NCI-H2107 treated with DMSO at 0.1 percent for 48 hours (cell line): ENCODE measurements around the gene DPH1.
"Not testable (repeated sequence)": the region's sequence is repeated elsewhere in the genome, so short reads cannot be mapped to it uniquely, and the experiment has no call there.

Source experiments
- DNase-seq: peaks from one replicate; lab custom pipeline; 2025; ENCODE audit not compliant: unreplicated experiment; lab: John Stamatoyannopoulos, UW

The DPH1 gene

DNA sequence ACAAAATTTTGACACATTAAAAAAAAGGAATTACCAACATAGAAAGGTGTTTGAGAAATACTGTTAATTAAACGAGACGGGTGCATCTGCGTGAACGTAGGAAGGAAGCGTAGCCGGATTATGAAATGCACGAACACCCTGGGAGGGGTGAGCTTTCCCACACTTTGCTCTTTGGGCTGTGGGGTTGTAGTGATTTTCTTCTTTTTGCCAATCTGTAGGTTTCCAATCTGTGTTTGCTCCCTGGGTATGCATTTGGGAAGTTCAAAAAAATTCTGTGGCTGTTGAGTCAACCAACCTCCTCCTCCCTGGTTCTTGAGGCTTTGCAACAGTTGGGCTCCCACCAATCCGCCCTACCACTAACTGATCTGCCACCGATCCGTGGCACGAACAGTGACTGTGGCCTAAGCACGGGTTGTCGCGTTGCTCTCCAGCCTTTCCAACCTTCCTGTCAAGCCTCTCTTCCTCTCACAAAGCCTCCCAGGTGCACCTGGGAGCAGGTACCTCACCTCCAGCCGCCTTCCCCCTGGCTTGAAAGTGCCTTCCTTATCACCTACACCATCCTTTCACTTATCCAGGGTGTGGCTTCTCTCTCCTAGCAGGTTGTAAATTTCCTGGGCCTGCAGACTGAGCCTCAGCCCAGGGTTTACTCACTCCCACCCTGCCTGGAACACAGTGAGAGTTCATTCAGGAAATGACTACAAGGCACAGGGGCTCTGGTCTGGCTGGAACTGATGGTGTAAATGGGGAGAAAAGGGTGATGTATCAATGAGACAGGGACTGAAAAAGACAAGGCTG is 21.4 kb upstream of the DPH1 start:
- DNase-seq: no peak

DNA sequence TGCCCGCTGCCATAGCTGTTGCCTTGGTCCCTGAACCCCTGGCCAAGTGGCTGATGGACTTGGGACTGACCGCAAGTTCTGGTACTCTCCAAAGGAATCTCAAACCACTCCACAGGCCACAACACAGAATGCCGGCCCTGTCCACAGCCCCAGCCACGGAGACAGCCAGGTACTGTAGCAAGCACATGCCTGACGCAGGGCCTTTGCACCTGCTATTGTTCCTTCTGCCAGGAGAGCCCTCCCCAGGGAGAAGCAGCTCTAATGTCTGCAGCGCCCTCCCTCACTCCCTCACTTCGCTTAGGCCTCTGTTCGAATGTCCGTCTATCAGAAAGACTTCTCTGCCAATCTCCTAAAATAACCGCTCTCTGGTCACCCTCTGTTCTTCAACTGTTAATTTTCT is 20.2 kb upstream of the DPH1 start:
- DNase-seq: no peak

DNA sequence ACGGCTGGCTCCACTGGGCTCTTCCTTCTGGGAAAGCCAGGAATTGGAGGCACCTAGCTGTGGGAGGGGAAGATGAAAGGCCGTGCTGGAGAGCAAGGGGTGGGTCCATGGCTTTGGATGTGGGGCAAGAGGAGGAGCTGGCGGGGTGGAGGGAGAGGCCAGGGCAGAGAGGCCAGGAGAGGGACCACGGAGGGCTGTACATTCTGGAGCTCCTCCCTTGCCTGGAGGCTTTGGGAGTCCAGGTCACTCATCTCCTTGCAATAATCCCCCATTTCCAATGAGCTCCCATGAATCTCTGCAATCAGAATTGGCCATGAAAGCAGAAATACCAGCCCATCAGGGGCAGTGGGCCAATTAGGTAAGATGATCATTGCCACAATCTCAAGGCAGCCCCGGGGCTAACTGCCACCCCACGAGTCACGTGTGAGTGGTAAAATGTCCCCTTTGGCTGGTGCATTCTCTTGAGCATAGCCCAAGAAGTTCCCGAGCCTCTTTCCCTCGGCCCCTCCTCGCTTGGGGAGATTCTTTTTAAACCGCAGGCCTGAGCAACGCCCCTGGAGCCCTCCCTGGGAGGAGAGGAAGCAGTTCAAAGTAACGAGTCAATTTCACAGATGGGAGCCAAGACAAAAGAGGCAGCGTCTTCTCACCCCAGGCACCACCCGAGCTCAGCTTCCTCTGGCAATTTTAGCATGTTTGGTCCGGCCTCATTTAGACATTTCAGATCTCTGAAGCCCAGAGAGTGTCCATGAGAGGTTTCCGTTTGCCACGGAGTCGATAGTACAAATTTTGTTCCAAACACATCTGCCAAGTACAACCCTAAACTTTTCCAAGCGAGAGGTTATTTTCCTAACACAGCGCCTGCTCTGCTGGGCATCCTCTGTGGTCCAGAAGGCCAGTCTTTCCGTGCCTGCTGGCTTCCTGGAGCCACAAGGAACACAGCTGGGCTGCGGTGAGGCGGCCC is 18.3 kb upstream of the DPH1 start:
- DNase-seq: no peak

DNA sequence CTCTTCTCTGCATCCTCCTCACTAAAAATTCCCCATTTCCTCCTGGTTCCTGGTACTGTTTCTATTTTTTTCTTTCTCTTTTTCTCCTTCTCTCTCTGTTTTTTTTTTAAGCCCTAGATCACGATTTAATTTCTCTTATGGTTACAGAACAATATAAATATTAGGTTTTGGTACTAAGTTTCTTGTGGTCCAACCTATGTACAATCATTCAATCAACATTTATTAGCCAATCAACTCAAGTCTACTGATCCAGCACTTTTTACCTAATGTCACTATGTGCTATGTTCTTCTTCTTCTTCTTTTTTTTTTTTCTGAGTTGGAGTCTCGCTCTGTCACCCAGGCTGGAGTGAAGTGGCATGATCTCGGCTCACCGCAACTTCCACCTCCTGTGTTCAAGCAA is 17.5 kb upstream of the DPH1 start:
- DNase-seq: no peak

DNA sequence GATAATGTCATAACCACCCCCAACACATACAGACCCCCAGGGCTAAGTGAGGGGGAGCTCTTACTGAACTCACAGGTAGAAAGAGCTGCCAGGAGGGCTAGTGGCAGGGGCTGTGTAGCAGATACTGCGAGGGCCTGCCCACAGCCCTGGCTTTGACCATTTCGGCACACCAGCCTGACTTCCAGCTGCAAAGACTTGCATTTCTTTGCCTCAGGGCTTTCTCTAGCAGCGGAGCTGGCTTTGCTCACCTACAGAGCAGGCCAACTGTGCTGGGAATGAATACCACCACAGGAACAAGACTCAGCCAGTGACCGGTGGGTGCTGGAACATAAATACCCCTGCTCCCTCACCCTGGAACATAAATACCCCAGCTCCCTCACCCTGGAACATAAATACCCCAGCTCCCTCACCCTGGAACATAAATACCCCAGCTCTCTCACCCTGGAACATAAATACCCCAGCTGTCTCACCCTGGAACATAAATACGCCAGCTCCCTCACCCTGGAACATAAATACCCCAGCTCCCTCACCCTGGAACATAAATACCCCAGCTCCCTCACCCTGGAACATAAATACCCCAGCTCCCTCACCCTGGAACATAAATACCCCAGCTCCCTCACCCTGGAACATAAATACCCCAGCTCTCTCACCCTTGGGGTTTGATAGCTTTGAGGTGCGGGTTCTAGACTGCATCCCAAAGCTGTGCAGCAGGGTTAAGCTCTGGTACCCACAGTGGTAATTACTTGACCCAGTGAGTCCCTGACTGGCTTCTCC is 16.5 kb upstream of the DPH1 start:
- not testable (repeated sequence) for DNase-seq

DNA sequence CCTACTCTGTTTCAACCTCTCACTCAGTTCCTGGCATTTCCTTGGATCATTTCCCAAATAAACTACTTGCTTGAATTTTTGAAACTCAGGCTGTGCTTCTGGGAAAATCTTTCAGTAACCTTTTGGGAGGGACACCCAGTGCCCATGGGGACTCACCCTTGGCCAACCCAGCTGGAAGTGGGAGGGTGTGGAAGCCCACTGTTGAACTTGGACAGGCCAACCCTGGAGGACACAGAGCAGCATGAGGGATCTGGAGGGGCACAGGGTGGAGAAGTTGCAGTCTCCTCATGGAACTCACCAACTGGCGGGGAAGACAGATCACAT is 16.0 kb upstream of the DPH1 start:
- no peak for DNase-seq

DNA sequence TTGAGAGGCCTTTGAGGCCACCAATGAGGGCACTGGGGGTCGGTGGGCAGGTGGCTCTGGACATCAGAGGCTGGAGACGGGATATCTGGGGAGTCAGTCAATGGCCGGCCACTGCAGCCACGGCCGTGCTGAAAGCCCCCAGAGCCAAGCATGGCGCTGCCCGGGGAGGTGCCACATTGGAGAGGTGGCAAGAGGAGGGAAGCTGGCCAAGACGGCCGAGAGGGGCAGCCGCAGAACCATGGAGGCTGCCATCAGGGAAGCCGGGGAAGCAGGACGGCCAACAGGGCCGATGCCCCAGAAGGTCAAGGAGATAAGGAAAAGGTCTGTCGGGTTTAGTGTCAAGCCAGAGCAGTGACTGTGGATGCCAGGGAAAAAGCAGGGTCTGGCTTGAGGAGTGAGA is 14.6 kb upstream of the DPH1 start:
- no peak for DNase-seq

DNA sequence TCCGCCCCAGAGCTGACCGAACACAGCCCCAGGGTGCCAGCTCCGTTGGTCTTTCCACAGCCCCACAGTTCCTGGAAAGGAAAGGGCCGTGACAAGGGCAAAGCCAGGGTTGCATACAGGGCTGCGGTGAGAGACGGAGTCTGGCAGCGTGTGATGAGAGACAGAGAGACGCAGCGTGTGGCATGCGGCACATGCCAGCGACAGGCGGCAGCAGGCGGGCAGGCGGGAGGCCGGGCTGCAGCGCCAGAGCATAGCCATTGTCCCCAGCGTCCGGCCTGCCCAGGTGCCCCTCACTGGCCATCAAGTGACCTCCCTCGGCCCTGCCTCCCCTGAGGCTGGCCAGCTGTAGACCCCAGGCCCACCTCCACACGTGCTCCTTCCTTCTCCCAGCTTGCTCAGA is 13.5 kb upstream of the DPH1 start:
- DNase-seq: no peak

DNA sequence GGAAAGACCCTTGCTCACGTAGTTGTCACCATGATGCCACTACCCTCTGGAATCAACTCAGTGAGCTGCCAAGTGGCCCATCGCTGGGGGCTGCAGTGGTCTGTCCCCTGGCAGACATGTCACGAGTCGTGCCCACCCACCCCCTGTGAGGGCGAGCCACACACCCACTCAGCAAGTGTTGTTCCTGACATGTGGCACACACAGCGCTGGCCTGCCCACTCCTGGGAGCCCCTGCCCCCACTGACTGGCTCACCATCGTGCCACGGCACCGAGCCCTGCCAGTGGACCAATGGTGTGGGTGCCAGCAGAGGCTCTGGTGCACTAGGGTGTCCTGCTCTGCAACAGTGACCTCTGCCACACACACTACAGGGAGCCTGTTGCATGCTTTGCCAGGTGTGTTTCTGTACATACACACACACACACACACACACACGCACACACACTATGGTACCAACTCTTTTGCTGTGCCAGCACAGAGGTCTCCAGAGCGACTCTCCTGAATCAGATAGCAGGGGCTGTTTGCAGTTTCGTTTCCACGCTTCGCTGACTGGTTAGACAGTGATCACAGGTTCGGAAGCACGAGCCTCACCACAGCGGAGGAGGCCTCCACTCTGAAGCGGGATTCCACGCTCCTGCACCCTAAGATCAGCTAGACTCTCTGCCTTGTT is 12.5 kb upstream of the DPH1 start:
- no peak for DNase-seq

DNA sequence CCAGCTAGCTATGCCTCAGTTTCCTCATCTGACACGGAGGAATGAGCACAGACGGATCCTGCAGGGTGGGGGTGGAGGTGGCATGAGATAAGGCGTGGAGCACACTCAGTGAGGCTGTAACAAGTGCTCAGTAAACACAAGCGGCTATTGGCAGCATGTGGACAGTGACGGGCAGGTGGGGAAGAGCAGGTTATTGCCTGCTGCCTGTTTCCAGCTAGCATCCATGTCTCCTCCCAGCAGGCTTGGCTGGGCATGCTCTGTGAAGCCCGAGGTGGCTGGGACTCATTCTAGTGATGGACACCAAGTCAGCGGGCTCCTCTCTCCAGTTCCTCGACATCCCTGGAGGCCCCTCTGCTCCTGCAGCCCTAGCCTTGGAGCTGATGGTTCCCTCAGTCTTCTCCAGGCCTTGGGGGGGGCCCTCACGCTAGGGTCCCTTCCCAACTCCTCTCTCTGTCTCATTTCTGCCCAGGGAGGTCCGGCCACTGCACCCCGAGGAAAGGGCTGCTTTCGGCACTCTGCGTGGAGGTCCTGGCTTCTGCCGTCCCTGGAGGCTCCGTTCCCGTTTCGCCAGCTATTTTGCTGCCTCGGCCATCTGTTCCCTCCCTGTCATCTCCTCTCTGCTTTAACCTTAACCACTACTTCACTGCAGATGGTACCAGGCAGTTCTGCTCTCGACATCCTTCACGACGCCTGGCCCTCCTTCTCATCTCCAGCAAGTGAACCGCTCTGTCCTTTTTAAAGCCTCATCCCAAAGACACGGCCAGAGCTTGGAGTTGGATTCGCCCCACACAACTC is 11.0 kb upstream of the DPH1 start:
- DNase-seq: no peak

DNA sequence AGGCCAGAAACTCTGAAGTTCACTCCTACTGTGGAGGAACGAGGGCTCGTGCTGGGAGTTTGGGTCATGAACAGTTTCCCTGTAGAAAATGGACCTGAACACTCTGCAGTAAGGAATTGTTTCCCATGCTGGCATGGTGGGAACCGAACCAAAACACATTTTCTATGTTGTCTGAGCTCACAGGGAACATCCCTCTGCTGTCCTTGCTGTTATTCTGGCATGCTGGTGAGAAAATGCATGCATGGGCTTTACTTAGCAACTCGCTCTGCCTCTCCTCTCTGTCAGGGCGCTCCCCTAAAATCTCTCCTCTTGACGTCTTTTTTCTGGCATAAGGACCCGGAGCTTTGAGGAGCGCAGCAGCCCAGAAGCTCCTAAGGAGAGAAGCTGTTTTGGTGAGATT is 10.2 kb upstream of the DPH1 start:
- no peak for DNase-seq

DNA sequence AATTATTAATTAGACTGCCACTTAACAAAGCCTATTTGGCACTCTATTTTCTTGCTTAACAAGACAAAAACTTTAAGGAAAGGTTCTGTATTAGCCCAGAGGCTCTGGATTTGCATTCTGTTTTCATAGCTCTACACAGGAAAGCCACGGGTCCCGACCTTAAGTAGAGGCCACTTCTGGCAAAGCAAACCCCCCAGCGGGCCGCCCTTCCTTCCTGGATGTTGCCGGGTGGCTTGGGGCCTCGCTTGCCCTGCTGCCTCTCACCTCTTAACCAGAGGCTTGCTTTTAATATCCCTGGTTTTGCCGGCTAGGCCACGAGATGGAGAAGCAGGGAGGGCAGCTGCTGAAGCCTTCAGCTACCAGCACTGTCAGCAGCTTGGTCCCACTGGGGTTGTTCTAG is 9.2 kb upstream of the DPH1 start:
- DNase-seq: no peak

DNA sequence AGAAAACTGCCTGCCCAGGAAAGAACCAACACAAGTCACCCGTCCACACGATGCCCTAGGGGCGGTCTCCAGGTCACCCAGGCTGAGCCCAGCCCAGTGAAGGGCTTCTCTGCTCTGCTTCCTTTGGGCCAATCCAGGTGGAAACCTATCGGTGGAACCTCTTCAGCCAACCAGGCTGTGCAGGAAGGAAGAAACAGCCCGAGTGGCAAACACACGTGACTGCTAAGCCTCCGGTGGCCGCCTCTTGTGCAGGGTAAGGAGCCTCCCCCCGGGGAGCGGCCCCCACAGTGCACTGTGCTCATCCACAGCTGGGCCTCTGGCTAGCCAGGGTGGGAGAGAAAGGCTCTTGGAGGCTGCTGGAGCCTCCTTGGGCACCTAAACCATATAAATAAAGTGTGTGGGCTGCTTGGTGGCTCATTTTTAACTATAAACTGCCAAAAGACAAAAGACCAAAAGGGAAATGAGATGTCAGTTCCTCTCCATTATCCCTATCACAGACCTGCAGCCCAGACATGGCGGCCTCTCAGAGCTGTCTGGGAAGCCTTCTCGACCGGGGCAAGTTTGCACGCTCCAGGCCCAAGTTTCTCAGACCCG is 7.2 kb upstream of the DPH1 start:
- DNase-seq: no peak

DNA sequence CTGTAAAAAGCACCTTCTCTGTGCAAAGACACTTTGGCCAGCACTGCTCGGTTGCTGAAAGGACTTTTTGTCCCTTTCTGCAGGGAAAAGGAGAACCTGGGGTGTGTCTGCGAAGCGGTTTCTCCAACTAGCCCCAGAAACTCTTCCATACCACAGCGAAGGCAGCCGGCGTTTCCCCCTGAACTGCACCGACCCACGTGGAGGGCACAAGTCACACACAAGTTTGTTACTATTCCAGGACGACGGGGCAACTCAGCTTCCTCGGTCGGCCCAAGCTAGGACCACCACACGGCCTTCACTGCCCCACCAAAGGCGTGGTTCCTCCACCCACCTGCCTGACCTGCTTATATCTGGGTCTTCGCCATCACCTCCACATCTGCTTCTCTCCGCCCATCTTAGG is 6.7 kb upstream of the DPH1 start:
- no peak for DNase-seq

DNA sequence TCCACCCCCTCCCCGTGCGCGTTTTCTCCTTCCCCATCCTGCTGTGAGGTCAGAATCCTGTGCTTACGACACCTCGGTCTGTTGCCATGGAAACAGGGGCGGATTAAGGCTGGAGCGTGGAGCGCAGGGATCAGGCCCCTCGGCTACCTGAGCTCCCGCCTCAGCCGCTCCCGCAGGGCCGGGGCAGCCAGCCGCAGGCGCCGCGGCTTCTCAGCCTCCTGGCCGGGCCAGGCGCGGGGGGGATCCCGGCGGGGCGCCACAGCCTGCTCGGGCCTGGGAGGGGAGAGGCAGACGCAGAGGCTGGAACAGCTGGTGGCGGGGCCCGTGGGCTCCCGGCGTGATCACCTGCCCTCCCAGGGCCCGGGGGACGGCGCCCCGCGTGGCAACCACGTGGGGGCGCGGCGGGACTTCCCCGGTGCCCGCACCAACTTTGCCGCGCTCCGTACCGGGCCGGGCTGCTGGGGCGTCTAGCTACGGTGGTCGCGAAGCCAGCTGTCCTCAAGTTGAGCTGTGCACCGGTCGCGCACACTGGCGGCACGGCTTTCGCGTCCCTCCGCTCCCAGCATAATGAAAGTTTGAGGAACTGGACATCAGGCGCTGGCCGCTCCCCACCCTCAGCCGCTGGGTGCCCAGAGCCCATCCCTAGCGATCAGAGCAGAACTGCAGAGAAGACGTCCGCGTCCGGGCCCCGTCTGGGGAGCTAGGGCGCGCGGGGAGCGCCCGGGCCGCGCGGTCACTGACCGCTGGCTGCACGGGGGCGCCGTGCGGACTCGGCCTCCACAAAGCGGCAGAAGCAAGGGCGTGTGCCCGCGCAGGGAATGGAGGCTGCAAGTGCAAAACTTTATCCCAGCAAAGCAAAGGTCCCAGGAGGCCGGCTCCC is 6.0 kb upstream of the DPH1 start:
- no peak for DNase-seq

DNA sequence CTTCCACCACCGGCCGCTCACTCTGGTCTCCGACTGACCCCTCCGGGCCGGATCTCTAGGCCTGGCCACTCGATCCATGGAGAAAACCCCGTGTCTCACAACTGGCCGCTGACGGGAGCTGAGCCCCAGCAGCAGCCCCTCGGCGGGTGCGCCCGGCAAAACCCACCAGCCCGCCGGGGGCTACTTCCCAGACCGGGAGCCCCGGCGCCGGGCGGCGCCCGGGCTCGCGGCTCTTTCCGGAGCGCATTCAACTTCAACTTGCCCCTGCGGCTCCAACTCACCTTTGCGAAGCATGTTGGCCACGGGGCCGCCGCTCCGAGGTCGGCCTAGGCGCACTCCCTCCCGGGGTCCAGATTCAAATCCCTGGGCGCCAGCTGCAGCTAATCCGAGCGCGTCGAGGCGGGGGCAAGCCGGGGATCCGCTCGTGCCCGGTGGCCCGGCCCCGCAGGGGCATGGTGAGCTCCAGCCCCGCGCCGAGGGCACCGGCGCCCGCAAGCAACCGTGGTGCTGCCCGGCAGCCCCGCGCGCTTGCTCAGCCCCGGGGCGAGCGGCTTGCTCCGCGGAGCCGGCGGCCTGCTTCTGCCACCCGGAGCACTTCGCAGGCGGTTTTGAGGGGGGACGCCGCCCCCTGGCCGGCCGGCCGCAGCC is 5.3 kb upstream of the DPH1 start:
- DNase-seq: no peak

DNA sequence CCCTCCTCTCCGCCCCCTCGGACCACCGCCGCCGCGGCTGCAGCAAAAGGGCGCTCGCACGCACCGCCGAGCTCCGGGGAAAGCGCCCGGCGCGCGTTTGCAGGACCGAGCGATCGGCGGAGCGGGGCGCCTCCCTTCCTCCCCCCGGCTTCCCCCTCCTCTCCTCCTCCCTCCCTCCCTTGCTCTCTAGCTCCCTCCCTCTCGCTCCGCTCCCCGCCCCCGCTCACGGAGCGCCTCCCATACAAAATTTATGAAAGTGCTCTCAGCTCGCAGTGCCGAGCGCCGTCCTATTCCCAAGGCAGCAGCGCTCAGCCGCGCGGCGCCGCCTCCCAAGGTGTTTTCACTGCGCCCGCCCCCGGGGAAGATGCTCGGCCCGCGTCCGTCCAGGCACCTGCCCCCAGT is 4.7 kb upstream of the DPH1 start, which contains the start of gene RTN4RL1:
Gene RTN4RL1 (minus strand): TSS at position 115 of the 402 bp plus-strand sequence. CDS start 469 bp downstream, outside the sequence.
- no peak for DNase-seq

DNA sequence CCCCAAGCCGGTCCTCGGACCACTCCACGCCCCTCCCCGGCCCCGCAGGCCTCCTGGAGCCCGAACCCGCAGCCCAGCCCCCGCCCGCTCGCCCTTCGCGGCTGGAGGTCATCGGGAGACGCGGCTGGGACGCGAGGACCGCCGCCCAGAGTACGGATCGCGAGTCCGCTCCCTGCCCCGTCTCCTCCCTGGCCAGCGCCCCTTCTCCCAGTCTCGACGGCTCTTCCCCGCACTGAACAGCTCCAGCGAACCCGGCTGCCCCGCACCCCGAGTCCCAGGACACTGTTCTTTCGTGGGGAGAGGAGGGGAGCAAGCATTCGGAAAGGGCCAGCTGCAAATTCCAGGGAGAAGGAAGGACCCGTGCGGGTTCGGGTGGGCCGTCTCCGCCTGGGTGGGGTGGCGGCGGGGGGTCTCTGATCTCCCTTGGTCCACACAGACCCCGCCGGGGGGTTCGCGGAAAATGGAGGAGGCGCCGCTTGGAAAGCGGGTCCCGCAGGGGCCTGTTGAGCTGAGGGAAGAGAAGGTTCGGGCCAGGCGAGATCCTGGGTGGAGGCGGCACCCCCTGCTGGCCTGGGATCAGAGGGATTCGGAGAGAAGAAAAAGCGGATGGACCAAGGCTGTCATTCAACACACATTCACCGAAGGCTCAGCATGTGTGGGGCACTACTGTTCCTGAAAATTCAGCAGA is 4.2 kb upstream of the DPH1 start:
- no peak for DNase-seq
